WTC11 (cell line): Measurements from ENCODE around the gene GOLGA8J.
"Not testable (repeated sequence)": the region's sequence is repeated elsewhere in the genome, so short reads cannot be mapped to it uniquely, and the experiment has no call there.

Experiments
- CTCF ChIP-seq: fragments of 200-600 bp; IDR thresholded peaks from 2 replicates; pipeline ENCODE4 v1.8.0; 2022; ENCODE audit warnings: antibody characterized with exemption
- FOXP4 ChIP-seq: sonication (generic); formaldehyde crosslinking; IDR thresholded peaks from 2 replicates; pipeline ENCODE4 v1.8.0; 2022; ENCODE audit warnings: mild to moderate bottlenecking, missing genetic modification reagents
- GABPB1 ChIP-seq: sonication (generic); formaldehyde crosslinking; IDR thresholded peaks from 2 replicates; pipeline ENCODE4 v1.8.1; 2023; ENCODE audit warnings: mild to moderate bottlenecking, missing genetic modification reagents
- IRF1 ChIP-seq: sonication (generic); formaldehyde crosslinking; IDR thresholded peaks from 2 replicates; pipeline ENCODE4 v1.8.0; 2023; ENCODE audit warnings: missing genetic modification reagents
- IRF2 ChIP-seq: sonication (generic); formaldehyde crosslinking; IDR thresholded peaks from 2 replicates; pipeline ENCODE4 v1.8.0; 2022; ENCODE audit warnings: low read depth, missing genetic modification reagents, borderline replicate concordance
- NFYB ChIP-seq: sonication (generic); formaldehyde crosslinking; conservative IDR thresholded peaks from 2 replicates; pipeline ENCODE4 v1.8.0; 2022; ENCODE audit warnings: low read depth, missing genetic modification reagents
- NR1H2 ChIP-seq: sonication (generic); formaldehyde crosslinking; IDR thresholded peaks from 2 replicates; pipeline ENCODE4 v1.9.0; 2021; ENCODE audit warnings: mild to moderate bottlenecking, moderate library complexity, missing genetic modification reagents
- PRDM15 ChIP-seq: sonication (generic); formaldehyde crosslinking; IDR thresholded peaks from 2 replicates; pipeline ENCODE4 v1.8.0; 2022; ENCODE audit warnings: missing genetic modification reagents
- TEAD4 ChIP-seq: sonication (generic); formaldehyde crosslinking; IDR thresholded peaks from 2 replicates; pipeline ENCODE4 v1.8.0; 2022; ENCODE audit warnings: mild to moderate bottlenecking, missing genetic modification reagents
- ZNF232 ChIP-seq: sonication (generic); formaldehyde crosslinking; IDR thresholded peaks from 2 replicates; pipeline ENCODE4 v1.8.0; 2022; ENCODE audit warnings: mild to moderate bottlenecking, missing genetic modification reagents
- ZNF416 ChIP-seq: fragments of 250-450 bp; sonication (Bioruptor Pico); IDR thresholded peaks from 2 replicates; pipeline ENCODE4 v1.9.0; 2021; ENCODE audit warnings: mild to moderate bottlenecking, inconsistent platforms
- ZNF425 ChIP-seq: fragments of 250-450 bp; sonication (Bioruptor Pico); conservative IDR thresholded peaks from 2 replicates; pipeline ENCODE4 v1.9.0; 2021; ENCODE audit warnings: mild to moderate bottlenecking

- not testable (repeated sequence) for TF ChIP-seq CTCF; NR1H2 (CRISPR knock-in tag); GABPB1 (CRISPR knock-in tag); NFYB (CRISPR knock-in tag); PRDM15 (CRISPR knock-in tag); ZNF425; IRF1 (CRISPR knock-in tag); FOXP4; IRF2 (CRISPR knock-in tag); TEAD4; ZNF416 (CRISPR knock-in tag); ZNF232 (CRISPR knock-in tag)
Observed at GRCh38 chr15:30080816-30081215, 1.9 kb upstream of the GOLGA8J start.
